Measurements from ENCODE around the gene MEIKIN.

MEIKIN gene

GRCh38 chr5:131974016-131974415 is 28.6 kb upstream of the MEIKIN start:
- no peak for DNase-seq (ENCODE audit: low spot score)

- no peak for DNase-seq (ENCODE audit: low spot score)
Measured at GRCh38 chr5:131973089-131973712, 27.7 kb upstream of the MEIKIN start.

- no peak for DNase-seq (ENCODE audit: low spot score)
Measured at GRCh38 chr5:131968396-131968954, 23.0 kb upstream of the MEIKIN start.

DNA sequence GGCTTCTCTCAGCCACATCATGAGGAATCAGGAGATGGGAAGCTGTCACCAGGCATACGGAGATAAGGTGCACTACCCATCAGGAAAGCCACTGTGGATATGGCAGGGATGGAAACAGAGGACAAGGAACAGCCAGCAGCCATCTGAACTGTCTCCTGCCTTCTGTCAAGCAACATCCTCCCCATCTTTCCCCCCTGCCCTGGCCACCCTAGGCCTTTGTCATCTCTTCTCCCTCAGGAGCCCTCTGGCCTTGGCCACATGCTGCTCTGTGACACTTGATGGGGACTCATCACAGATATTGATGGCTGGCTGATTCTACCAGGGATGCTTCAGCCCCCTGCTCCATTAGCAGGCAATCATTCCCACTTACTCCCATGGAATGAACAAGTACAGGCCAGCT is 21.1 kb upstream of the MEIKIN start:
- no peak for DNase-seq (ENCODE audit: low spot score)

GRCh38 chr5:131965826-131966415 is 20.5 kb upstream of the MEIKIN start:
- no peak for DNase-seq (ENCODE audit: low spot score)

DNA sequence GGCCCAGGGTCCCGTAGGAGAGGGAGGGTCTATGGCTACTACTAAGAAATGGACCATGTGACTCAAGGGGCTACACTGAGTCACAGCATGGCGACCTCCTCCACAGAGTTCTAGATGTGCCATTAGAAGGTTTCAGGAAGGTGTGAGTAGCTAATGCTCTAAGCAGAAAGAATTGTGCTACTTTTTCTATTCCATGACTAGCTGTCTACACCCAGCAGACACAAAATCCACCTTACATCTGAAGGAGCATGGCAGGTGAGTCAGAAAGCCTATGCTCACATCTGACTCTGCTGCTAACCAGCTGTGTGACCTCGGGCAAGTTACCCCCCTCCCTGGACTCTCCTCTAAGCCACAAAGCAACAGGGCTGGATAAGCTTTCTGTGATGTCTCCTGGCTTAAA is 14.4 kb upstream of the MEIKIN start:
- no peak for DNase-seq (ENCODE audit: low spot score)

DNA sequence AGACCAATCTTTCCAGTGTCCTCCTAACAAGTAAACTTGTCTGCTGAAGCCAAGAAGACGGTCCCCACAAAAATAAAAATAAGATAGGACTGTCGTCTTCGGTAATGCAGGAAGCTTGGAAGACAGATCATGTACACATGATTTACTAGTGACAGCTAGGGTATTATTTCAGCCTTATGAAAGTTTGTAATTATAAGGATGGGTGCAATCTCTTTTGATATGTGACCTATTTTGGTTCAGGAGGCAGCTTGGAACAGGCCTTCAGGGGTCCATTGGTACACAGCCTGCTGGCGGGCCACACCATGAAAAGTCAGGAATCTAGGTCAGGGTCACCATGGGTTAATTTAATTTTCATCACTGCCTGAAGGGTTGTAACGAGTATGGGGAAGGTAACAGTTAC is 13.7 kb upstream of the MEIKIN start:
- DNase-seq (ENCODE audit: low spot score) = no peak

DNA sequence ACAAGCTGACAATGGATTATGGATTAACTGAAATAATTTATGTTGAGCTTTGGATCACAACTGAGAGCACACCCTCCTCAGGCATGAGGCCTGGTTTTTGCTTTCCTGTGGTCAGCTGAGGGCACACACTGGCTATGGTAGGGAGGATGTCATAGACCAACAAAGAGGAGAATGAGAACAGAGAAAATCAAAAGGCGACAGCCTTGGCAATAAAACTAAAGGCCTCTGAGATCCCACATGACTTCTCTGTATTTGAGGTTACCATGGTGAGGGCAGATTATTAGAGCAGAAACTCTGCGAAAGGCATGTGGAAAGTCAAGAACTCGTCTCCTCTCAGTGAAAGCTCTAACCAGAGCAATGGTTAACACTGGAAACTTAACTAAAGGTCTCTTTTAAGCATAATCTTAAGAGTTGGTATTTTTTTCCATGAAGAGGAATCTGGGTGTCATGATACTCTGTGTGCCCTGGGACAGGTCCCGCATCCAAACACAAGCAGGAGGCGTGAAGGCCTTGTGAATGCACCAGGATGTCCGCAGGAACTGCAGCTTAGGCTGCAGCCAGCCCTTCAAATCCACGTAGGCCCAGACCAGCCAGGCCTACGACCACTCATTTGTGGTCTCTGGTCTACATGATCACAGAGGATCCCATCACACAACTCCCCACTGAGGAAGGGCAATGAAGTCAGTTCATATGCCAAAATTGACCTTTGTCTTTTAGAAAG is 12.4 kb upstream of the MEIKIN start:
- DNase-seq (ENCODE audit: low spot score) = no peak

DNA sequence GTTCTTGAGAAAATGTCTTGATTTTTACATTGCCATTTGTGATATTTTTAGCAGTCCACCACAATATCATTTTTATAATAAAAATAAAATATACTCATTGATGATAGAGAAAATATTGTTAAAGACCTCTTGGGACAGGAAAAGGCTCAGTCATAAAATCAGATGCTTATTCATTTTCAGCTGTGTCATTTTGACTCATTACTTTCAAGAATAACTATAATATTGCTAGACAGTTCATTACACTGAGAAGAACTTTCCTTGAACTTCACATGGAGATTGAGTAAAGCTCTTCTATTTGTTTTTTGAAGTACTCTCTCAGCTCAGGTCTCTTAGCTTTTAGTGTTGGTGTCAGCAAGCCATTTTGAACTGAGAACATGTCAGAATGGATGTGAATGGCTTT is 8.5 kb upstream of the MEIKIN start:
- peak; percentile 8 for DNase-seq (ENCODE audit: low spot score)

DNA sequence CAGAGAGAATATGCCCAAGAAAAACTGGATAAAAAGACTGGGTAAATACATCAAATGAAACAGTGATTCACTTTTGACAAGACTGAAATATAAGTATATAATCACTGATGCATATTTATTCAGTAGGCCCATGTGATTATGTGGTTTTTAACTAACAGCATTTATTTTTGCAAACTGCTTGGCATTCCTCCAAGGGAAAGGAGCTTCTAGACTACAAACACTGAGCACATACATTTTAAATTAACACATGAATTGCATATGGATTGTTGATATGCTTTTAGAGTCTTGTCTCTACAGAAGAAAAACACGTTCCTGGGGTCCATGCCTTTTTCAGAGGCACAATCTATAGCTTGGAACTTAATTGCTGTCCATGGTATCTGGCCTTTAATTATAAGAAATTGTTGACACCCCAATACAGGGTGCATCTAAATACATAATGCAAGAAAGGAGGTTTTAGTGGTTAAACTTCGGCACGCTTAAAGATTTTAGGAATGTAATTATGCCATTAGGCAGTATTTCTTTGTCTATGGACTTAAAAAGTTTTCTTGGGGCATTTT is 6.9 kb upstream of the MEIKIN start:
- no peak for DNase-seq (ENCODE audit: low spot score)

GRCh38 chr5:131950706-131951105 is 5.2 kb upstream of the MEIKIN start:
- no peak for DNase-seq (ENCODE audit: low spot score)

DNA sequence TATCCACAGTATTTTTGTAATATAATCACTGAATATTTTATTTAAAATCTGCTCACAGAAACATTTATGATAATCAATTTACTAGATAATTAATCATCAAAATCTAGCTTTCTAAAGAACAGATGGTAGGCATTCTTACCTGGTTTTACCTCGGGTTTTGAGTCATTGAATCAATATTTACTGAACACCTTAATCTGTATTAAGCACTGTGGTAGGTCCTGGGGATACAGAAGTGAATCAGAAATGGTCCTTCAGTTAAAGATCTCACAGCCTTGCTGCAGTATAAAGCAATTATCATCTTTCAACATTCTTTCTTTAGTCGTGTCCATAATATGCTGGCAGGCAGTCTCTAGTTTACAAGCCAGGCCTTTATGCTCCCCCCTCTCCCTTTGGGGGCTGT is 2.0 kb upstream of the MEIKIN start:
- no peak for DNase-seq (ENCODE audit: low spot score)

GRCh38 chr5:131944702-131945550 is 537 bp downstream of the MEIKIN start:
- no peak for DNase-seq (ENCODE audit: low spot score)

GRCh38 chr5:131943916-131944315 is 1.5 kb downstream of the MEIKIN start:
- DNase-seq (ENCODE audit: low spot score) = no peak

- DNase-seq (ENCODE audit: low spot score) = no peak
Measured at GRCh38 chr5:131942016-131942415, 3.4 kb downstream of the MEIKIN start.

- no peak for DNase-seq (ENCODE audit: low spot score)
Measured at GRCh38 chr5:131939690-131940345, 5.6 kb downstream of the MEIKIN start.

- DNase-seq (ENCODE audit: low spot score) = no peak
Measured at GRCh38 chr5:131932235-131932634, 13.2 kb downstream of the MEIKIN start.

GRCh38 chr5:131928957-131929356 is 16.5 kb downstream of the MEIKIN start:
- no peak for DNase-seq (ENCODE audit: low spot score)

- no peak for DNase-seq (ENCODE audit: low spot score)
Measured at GRCh38 chr5:131926168-131926567, 19.3 kb downstream of the MEIKIN start.

- no peak for DNase-seq (ENCODE audit: low spot score)
Measured at GRCh38 chr5:131916481-131916880, 29.0 kb downstream of the MEIKIN start.

- DNase-seq (ENCODE audit: low spot score) = no peak
Measured at GRCh38 chr5:131914472-131914871, 31.0 kb downstream of the MEIKIN start.

Data from RKO (cell line).